AG09309 (cell line): ENCODE results near the gene ARHGEF38.
"Not testable (repeated sequence)": the region's sequence is repeated elsewhere in the genome, so short reads cannot be mapped to it uniquely, and the experiment has no call there.

Experiments
- DNase-seq: peaks from one replicate; pipeline ENCODE4 v3.0.0-alpha.2; 2010; ENCODE audit warnings: low read depth
- H3K4me3 ChIP-seq: 2 replicates; pipeline ENCODE4 v1.5.1; 2011; ENCODE audit warnings: mild to moderate bottlenecking, low read depth, low read length, moderate library complexity; ENCODE audit not compliant: control insufficient read depth
- TF ChIP-seq, protein P1 (sequence below): IDR thresholded peaks from 2 replicates; pipeline ENCODE4 v1.5.1; 2011; ENCODE audit warnings: mild to moderate bottlenecking, low read depth, low read length, inconsistent platforms; ENCODE audit not compliant: insufficient read depth, control insufficient read depth; ENCODE audit errors: missing control alignments

ARHGEF38 gene

DNA sequence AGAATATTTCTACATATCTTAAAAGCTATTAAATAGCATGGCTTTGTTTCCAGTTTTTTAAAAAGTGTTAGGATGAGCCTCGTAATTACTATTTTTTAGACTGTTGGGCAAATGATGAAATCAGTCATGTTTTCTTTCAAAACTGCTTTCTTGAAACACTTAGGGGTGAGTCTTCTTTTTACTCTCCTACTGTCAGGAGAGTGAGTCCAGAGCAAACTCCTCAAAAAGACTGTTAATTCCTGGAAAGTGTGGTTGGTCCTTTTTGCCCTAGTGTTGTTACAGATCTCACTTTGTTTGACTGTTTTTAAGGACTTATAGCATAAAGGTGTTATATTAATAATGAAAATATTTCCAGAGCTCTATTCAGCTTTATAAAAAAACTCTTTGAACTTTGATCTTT lies 162.5 kb downstream of the ARHGEF38 start:
- no peak for DNase-seq
- TF ChIP-seq, protein P1, sequence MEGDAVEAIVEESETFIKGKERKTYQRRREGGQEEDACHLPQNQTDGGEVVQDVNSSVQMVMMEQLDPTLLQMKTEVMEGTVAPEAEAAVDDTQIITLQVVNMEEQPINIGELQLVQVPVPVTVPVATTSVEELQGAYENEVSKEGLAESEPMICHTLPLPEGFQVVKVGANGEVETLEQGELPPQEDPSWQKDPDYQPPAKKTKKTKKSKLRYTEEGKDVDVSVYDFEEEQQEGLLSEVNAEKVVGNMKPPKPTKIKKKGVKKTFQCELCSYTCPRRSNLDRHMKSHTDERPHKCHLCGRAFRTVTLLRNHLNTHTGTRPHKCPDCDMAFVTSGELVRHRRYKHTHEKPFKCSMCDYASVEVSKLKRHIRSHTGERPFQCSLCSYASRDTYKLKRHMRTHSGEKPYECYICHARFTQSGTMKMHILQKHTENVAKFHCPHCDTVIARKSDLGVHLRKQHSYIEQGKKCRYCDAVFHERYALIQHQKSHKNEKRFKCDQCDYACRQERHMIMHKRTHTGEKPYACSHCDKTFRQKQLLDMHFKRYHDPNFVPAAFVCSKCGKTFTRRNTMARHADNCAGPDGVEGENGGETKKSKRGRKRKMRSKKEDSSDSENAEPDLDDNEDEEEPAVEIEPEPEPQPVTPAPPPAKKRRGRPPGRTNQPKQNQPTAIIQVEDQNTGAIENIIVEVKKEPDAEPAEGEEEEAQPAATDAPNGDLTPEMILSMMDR = no peak
- H3K4me3 ChIP-seq = no peak overlapping the region

- TF ChIP-seq, protein P1 = peak; percentile 29
- no peak for DNase-seq
- H3K4me3 ChIP-seq = no peak overlapping the region
Measured at GRCh38 chr4:105715692-105716278, 163.4 kb downstream of the ARHGEF38 start.

DNA sequence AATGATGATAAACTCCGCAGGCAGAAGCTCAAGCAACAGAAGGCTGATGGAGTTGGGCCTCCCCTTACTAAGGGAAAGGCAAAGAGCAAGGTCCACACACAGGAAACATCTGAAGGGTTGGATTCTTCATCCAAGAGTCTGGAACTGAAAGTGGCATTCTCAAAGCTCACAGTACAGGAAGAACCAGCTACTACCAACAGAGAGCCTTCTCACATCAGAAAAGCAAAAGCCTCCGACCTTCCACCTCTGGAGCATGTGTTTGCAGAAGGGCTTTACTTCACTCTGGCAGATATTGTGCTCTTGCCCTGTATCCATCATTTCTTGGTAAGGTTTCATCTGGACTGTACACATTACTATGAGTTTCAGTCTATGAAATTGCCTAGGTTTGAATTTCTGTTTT lies 166.8 kb downstream of the ARHGEF38 start:
- TF ChIP-seq, protein P1 = no peak
- no peak for DNase-seq
- no peak overlapping the region for H3K4me3 ChIP-seq

GRCh38 chr4:105725623-105726022 lies 173.2 kb downstream of the ARHGEF38 start:
- no peak overlapping the region for H3K4me3 ChIP-seq
- no peak for DNase-seq
- TF ChIP-seq, protein P1 = no peak

GRCh38 chr4:105729895-105730294 lies 177.5 kb downstream of the ARHGEF38 start:
- H3K4me3 ChIP-seq, DNase-seq: not testable (repeated sequence)
